GM19455 (cell line): Measurements from ENCODE around the gene PLCXD3.
"Not testable (repeated sequence)": the region's sequence is repeated elsewhere in the genome, so short reads cannot be mapped to it uniquely, and the experiment has no call there.

Experiments
- ATAC-seq: cut with Tn5 transposase; IDR thresholded peaks from one replicate; pipeline ENCODE4 v1.9.1; 2021; ENCODE audit not compliant: unreplicated experiment

PLCXD3 gene

DNA sequence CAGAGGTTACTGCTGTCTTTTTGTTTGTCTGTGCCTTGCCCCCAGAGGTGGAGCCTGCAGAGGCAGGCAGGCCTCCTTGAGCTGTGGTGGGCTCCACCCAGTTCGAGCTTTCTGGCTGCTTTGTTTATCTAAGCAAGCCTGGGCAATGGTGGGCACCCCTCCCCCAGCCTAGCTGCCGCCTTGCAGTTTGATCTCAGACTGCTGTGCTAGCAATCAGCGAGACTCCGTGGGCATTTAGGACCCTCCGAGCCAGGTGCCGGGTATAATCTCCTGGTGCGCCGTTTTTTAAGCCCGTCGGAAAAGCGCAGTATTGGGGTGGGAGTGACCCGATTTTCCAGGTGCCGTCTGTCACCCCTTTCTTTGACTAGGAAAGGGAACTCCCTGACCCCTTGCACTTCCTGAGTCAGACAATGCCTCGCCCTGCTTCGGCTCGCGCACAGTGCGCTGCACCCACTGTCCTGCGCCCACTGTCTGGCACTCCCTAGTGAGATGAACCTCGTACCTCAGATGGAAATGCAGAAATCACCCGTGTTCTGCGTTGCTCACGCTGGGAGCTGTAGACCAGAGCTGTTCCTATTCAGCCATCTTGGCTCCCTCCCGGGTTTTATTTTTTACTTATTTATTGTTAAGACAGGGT lies 16.8 kb downstream of the PLCXD3 start:
- not testable (repeated sequence) for ATAC-seq

DNA sequence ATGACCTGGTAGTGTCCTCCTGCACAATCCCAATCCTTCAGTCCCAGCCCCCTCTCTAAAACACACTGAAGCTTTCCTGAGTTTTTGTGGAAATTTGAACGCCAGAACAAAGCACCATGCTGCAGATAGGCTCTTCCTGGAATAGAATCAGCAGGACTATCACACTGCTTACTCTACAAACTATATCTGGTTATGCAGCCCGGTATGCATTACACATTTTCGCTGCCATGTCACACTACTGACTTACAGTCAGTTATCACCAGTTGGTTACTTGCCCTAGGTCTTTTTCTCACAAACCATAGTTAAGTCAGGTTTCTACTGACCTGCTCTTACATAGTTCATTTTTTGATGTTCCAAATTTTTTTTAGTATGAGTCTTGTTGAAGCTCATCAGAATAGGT lies 24.9 kb downstream of the PLCXD3 start:
- ATAC-seq: no peak

DNA sequence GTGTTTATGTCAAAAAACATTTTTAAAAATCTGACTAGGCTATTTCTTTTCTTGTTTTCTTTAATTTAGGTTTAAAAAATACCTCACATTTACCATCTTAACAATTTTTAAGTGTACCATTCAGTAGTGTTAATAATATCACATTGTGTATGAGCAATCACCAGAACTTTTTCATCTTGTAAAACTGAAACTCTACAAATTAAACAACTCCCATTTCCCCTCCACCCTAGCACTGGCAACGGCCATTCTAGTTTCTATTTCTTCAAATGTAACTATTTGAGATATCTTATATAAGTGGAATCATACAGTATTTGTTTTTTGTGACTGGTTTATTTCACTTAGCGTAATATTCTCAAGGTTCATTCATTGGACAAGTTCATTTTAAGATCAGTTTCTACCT lies 27.7 kb downstream of the PLCXD3 start:
- no peak for ATAC-seq

DNA sequence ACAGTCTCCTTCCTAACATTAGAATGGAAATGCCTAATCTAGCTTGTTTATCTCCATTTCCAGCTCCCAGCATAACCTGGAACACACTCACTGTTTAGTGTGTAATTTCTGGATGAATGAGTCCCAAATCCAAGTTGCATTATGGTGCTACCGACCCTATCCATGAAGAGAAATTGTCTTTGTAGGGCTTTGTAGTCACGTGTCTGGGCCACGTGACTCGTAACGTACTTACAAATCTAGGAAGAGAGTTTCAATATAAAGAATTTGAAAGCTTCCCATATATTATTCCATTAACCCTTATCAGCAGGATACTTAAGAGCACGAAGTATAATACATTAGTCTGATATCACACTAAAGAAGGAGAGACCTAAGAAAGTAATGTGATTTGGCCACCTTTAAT lies 28.2 kb downstream of the PLCXD3 start:
- ATAC-seq: no peak

DNA sequence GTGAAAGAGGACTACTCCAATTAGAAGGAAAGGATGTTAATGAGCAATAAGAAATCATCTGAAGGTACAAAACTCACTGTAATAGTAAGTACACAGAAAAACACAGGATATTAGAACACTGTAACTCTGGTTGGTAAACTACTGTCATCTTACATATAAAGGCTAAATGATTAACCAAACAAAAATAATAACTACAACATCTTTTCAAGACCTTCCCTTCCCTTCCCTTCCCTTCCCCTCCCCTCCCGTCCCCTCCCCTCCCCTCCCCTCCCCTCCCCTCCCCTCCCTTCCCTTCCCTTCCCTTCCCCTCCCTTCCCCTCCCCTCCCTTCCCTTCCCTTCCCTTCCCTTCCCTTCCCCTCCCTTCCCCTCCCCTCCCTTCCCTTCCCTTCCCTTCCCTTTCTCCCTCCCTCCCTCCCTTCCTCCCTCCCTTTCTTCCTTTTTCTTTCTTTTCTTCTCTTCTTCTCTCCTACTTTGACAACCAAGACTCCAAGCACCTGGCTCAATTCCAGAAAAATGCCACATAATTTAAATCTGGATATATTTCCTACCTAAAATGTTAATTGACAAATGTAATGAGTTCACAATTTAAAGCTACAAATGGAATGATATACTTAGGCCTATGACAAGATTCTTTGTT lies 38.7 kb downstream of the PLCXD3 start:
- ATAC-seq: not testable (repeated sequence)

DNA sequence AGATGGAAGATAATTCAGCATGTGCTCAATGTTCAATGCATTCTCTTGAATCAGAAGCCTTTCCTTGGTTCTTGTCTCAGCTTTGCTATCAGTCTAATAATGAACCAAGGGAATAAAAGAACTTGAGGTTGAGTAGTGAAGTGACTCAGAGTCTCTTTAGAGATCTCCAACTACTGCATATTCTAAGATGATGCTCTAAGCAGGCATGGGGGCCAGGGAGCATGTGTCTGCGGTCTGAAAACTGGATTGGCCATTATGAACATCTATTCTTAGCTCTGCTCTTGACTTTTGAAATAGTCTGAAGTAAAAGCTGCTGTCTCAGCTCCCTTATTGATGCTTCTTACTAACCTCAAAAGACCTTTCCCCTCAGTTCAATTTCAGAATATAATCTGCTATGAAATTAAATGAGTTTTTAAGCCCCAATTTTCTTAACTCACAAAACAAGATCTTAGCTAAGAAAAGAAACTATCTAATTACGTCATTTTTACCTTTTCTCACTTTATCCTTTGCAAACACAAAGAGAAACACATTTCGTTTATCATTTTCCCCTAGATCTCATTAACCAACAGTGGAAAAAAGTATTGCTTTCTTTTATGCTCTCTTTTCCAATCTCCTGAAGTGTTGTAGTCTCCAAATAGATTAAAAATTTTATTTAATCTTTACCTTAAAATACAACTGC lies 44.8 kb downstream of the PLCXD3 start:
- ATAC-seq: no peak

DNA sequence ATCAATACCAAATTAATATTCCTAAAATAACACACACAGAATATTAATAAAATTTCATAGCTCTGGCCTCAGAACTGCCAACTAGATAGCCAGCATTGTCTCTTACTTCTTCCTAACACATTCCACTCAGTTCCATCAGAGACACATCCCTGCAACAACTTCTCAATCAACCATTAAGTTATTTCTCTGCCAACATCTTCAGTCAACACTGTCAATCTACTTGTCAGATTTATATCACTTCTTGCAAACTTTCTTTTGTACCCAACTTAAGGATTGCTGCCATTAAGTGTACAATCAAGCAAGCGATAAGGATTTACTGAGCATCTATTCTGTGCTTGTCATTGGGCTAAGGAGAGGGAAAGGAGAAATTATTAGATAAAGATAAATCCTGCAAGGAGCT lies 50.8 kb downstream of the PLCXD3 start:
- ATAC-seq: no peak

DNA sequence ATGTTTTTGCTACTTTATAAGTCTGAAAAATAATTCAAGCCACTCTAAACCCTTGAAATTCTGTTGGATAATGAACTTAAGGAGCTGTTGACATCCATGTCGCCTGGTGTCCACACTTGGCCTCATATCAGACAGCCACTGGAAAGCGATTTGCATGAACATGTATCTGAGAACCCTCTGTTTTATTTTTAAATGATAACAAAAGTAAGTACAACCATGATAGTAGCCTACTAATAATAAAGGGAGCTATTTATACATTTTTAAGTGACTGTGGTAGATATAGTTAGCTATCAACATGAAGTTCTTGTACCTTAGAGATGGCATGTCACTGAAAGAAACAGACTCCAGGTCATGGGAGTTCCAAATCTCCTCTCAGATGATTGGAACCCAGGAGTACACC lies 53.3 kb downstream of the PLCXD3 start:
- ATAC-seq: no peak

DNA sequence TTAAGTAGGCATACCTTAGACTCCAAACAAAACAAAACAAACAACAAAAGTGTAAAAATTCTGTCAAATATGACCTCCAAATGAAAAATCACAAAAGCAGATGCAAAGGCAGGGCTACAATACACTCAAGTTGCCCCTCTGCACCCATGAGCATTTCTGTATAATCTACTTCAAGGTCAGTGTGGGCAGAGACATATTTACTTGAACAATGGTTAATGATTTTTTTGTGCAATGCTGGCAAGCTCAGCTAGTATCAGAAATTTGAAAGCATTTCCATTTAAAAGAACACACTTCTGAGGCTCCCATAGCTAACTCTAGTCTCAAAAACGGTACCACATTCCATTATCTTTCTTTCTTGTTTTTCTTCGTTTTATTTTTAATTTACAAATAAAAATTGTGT lies 57.9 kb downstream of the PLCXD3 start:
- ATAC-seq: no peak

DNA sequence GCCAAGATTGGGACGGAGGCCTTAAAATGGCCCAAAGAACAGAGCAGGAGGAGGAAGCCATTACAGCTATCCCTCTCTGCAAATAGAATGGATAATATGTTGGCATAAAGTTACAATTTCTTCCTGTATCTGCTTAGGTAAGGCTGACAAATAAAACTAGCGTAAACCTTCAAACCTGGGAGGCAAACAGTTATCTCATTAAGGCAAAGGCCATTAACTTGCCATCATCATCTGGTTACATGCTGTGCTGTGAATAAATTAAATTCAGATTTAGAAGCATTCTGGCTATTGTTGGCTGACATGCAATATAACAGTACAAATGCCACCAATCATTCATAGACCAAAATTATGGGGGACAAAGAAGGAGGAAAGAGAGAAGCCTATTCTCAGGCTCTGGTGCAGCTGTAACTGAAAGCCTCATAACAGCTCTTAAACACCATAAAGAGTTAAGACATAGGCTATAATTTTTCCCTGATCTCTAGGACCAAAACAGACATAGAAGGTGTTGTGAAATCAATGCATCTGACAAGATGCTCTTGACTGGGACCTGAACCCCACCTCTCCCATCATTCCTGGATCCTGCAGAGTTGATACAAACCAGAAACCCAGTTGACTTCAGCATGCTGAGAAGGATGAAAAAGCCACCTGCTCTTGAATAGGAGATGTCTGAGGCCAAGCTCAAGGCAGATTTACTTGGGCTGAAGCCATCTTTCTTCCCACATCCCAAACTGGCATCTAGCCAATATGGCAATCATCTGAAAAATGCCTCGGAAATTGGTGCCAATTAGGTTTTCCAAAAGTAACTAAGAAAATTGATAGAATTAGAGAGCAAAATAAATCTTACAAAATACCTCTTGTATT lies 62.5 kb downstream of the PLCXD3 start:
- ATAC-seq: no peak

DNA sequence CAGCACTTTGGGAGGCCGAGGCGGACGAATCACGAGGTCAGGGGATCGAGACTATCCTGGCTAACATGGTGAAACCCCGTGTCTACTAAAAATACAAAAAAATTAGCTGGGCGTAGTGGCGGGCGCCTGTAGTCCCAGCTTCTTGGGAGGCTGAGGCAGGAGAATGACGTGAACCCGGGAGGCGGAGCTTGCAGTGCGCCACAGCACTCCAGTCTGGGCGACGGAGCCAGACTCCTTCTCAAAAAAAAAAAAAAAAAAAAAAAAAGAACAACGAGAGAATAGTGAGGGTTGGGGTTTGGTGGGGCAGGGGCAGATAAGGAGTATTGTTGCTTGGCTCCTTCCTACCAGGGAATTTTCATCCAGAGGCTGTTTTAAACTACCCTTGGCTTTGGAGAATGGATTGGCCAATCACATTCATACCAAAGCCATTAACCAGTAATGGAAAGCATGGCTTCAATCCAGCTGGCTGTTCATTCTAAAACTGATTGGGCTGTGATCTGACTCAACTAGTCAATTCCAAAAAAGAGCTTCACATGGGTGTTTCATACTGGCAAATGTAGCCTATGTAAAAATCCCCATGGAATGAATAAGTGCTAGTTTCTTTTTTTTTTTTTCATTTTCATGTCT lies 64.4 kb downstream of the PLCXD3 start:
- no peak for ATAC-seq

DNA sequence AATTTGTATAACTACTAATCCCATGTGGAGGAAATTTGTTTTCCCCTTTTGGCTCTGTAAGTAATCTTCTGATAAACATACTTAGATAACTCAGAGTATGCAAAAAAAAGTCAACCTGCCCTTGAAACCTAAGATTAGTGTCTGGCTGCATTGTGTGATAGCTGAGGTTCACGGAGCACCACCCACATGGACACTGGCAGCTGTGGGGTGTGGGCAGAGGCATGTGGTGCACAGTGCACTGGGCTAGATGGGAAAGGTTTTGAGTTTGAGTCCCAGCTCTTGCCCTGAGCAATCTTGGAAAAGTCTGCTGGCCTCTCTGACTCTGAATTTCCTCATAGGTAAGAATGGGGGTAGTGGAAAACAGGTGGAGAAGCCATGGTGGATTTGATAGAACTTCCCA lies 75.1 kb downstream of the PLCXD3 start:
- ATAC-seq: no peak

DNA sequence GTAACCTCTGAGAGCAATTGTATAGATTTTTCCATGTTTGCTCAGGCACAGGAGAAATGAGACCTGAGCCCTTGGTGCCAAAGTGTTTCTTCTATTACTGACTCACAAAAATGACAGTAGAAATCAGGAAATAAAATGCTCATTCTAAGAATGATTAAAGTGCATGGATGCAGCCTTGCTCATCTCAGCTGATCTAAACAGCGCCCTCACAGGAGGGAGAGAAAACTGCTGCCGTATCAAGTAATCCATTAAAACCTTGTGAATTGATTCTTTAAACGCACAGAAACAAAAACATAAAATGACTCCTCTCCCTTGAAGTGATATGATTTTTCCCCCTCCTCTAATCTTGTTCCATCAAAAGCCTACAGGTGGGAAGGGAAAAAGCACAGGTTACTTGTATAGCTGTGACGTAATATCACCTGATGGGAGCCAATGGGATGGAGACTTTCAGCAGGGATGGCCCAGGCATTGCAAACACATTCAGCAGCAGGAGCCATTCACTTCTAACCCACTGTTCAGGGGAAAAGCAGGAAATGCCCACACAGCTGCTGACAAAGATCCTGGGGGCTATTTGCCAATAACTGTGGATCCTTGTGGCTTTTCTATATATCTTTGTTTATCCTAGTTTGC lies 76.7 kb downstream of the PLCXD3 start:
- ATAC-seq: no peak

DNA sequence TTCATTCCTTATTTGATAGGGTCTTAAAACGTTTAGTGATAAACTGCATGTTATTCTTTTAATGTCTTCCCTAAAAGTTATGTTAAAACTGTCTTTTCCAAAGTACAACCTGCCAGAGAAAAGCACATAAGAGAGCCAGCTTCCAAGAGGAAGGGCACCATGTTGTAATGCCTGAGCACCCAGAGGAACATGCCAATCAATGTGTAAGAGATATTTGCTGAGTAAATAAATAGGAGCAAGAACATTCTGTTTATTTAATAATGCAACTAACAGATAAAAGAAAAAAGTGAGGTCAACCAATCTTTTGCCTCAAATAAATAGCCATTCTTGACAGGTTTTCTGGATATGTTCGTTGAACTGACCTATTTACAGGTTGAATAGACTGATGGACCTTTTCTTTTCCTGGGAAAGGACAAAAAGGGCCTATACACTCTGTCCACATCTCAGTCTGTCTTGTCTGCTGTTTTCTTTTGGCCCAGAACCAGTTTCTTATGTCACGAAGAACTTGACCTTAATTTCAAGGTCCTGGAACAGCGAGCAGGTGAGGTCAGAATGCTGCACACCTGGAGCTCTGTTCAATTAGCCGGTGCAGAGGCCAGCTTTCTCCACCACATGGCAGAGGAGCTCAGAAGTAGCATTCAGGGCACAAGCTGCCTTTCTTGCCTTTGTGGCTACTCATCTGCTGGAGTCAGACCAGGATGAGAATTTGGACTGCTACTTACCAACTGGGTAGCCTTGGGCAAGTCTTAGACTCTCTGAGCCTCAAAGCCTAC lies 77.7 kb downstream of the PLCXD3 start:
- no peak for ATAC-seq

DNA sequence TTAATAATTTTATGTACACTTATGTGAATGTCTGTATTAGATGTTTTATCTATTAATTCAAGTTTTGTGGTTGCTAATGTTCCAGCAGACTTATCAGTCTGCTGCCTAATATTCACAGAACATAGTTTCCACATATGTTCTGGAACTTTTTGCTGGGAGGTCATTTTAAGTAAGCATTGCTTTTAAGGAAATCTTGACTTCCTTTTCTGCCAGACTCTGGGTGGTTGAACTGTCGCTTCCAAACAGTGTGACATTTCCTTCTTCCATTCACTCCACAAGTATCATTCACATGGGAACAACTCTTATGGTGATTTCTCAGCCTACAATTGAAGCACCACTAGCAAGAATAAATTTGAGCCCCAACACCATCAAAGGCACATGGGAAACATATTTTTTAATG lies 82.9 kb downstream of the PLCXD3 start:
- ATAC-seq: no peak

DNA sequence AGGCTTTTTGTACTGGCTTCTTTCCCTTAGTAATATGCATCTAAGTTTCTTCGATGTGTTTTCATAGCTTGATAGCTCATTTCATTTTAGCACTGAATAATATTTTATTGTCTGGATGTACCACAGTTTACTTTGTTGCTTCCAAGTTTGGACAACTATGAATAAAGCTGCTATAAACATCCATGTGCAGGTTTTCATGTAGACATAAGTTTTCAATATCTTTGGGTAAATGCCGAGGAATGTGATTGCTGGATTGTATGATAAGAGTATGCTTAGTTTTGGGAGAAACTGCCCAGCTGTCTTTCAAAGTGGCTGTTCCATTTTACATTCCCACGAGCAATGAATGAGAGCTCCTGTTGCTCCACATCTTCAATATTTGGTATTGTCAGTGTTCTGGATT lies 84.7 kb downstream of the PLCXD3 start:
- no peak for ATAC-seq

DNA sequence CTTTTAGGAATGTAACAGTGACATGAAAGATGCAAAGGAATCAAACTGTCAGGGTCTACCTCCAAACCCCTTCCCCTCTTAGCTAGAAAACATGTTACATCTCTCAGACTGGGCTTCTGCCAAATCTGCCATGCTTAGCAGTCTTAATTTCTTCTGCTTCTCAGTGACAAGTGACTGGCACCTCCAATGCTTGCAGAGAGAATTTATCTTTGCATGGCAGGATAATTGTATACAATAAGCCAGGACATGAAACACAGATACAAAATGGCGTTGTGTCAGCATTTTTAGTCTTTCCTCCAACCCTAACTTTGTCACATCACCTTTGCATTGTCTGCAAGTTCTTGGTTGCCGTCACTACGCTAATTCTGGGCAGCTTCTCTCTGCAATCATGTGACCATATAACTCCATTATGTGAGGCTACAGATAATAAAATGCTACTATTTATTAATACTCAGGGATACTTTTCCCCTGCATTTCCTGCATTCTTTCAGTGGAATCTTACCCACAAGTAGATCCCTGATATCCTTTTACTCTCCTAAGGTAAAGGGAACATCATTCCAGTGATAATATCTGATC lies 89.8 kb downstream of the PLCXD3 start:
- no peak for ATAC-seq

DNA sequence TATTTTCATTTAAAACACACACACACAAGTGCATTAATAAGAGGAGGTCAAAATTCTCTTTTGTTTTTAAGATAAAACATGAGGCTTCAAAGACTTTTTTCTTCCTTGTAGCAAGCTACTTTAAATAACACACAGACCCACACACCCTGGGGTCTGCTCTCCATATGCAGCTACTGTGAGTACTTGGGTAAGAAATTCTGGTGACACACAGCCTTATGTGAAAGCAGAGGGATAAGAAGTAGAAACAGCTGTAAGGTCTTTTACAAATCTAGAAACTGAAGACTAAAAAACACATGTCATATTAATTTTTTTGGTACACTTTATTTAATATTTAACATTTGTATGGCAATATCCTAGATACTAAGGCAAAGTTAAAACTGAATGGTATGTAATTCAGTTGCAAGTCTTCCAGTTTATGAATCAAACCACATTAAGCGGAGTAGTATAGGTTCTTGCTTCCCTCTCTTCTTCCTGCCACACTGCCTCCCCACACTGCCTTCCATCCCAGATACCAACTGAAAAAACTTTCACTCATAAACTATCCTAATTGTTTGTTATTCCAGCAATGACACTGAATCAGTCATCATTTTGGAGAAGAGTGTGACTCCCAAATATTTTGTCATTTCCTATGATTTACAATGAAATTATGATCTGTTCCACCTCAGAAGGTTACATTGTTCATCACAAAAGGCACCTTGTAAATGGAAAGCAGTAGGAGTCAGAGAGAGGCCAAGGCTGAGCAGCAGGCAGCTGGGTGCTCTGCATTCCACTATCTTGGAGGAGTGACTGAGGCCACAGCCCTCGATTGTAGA lies 92.0 kb downstream of the PLCXD3 start:
- no peak for ATAC-seq

DNA sequence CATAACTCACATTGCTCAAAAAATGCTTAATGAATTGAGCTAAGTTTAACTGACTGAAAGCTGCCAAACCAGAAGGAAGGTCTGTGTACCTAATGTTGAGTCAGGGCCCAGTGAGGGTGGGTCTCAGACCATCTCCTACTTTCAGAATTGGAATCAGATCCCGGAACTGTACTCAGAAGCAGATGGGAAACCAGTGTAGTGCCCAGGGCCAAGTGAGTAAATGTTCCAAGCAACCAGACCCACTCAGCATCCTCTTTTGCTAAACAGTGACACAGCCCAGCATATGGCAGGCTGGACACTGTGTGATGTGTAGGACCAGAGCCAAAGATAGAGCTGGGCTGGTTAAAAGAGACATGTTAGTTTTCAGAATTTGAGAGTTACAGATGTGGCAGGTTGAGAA lies 94.1 kb downstream of the PLCXD3 start:
- no peak for ATAC-seq
